HG03066 (cell line): Measurements from ENCODE around the gene KLHL17.

ENCODE experiments used
- ATAC-seq: cut with Tn5 transposase; IDR thresholded peaks from one replicate; pipeline ENCODE4 v1.9.1; 2021; ENCODE audit warnings: low read depth; ENCODE audit not compliant: unreplicated experiment

The KLHL17 gene

DNA sequence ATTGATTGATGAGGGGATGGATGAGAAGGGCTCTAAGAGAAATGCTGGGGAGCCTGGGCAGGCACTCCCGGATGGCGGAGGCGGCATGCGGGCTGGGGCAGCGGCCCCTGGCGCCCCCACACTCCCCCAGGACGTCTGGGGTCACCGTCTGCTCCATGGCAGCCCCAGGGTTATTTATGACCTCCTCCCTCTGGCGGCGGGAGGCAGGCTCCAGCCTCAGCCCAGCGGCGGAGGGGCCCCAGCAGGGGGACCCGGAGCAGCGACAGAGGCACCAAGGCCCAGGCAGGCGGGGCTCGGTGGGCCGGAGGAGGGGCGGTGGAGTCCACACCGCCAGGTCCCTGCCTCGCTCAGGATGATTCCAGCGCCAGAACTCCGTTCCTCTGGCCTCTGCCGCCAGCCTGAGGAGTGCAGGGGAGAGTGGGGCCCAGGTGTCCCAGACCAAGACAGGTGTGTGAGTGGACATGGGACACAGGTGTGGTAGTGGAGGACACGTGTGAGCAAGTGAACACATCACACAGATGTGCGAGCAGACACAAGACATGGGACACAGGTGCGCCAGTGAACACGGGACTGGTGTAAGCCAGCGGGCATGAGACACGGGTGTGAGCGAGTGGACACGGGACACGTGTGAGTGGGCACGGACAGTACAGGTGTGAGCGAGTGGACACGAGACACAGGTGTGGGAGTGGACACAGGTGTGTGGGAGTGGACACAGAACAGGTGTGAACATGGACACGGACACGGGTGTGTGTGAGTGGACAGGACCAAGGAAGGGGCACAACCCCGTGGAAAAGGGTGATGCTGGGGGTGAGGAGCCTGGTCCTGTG, 39.2 kb upstream of the KLHL17 start:
- ATAC-seq: no peak

DNA sequence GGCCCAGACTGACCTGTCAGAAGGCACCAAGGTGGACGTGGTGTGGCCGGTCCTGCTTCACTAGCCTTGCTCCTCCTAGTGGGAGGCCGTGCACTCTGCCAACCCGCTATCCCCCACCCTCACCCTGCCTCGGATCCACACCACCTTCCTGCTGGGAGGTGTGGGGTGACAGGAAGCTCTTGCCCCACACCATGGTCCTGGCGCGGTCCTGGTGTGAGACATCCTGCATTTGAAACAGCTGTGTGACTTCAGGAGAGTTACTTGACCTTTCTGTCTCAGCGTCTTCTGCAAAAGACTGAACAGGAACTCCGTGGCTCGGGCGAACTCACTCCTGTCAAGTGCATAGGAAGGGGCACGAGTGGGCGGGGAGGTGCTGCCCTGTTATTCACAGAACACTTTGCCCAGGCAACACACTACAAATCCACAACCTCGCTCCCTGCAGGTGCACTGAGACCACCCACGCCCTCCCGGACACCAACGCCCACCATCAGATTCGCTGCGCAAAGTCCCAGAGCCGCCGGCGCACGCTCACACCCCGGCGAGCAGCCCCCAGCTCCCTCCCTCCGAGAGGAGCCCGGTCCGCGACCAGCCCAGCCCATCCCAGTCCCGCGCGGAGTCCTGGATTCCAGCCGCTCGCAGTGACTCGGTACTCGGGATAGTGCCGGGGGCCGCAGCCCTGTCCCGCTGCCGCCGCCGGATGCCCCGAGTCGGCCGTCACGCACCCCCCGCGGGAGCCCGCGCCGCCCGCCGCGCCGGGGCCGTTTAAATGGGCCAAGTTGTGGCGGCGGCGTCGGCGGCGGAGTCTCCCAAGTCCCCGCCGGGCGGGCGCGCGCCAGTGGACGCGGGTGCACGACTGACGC, 37.0 kb upstream of the KLHL17 start, which contains the start of gene SAMD11:
SAMD11 (plus strand) TSS at position 793 of the 860 bp plus-strand sequence. CDS start 509 bp downstream, outside the sequence.
- ATAC-seq: no peak

DNA sequence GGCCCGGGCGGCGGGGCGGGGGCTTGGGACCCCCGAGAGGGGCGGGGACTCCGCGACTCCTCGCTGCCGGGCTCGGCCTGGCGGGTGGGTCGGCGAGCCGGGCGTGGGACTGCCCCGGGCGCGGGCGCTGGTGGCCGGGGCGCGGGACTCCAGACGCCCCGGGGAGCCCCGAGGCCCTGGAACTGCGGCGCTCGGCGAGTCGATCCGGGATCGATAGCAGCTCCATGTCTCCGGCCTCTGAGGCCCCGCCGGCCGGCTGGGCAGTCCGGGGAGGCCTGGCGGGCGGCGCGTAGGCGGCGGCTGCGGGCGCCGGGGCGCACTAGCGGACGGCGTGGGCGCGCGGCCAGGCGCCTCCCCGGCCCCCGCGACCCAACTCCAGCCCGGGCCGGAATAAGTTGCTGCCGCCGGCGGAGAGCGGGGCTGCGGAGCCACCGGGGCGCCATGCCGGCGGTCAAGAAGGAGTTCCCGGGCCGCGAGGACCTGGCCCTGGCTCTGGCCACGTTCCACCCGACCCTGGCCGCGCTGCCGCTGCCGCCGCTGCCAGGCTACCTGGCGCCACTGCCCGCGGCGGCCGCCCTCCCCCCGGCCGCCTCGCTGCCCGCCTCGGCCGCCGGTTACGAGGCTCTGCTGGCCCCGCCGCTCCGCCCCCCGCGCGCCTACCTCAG, 36.3 kb upstream of the KLHL17 start:
- no peak for ATAC-seq

DNA sequence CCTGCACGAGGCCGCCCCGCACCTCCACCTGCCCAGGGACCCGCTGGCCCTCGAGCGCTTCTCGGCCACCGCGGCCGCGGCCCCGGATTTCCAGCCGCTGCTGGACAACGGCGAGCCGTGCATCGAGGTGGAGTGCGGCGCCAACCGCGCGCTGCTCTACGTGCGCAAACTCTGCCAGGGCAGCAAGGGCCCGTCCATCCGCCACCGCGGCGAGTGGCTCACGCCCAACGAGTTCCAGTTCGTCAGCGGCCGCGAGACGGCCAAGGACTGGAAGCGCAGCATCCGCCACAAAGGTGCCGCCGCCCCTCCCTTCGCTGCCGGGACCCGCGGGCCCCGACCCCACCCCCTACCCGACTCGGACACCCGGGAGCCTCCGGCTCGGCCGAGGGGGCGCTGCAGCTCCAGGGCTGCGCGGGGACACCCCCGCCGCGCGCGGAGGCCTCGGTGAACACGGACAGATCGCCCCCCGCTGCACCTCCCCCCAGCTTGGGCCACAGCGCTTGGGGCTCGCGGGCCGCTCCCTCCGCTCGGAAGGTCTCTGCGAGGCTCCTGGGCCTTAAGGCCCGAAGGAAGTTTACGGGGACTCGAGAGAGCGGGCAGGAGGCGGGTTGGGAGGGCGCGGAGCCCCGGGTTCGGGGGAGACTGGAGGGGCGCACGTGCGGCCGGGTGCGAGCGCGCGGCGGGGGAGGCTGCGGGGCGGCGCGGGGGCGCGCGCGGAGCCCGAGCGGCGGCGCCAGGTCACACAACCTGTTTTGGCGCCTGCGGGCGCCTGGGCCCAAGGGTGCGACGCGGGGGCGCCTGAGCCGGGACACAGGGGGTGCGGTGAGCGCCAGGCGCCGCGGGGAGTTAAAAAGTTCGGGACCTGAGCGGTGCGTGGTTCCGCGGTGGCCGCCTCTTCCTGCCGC, 35.5 kb upstream of the KLHL17 start:
- no peak for ATAC-seq

DNA sequence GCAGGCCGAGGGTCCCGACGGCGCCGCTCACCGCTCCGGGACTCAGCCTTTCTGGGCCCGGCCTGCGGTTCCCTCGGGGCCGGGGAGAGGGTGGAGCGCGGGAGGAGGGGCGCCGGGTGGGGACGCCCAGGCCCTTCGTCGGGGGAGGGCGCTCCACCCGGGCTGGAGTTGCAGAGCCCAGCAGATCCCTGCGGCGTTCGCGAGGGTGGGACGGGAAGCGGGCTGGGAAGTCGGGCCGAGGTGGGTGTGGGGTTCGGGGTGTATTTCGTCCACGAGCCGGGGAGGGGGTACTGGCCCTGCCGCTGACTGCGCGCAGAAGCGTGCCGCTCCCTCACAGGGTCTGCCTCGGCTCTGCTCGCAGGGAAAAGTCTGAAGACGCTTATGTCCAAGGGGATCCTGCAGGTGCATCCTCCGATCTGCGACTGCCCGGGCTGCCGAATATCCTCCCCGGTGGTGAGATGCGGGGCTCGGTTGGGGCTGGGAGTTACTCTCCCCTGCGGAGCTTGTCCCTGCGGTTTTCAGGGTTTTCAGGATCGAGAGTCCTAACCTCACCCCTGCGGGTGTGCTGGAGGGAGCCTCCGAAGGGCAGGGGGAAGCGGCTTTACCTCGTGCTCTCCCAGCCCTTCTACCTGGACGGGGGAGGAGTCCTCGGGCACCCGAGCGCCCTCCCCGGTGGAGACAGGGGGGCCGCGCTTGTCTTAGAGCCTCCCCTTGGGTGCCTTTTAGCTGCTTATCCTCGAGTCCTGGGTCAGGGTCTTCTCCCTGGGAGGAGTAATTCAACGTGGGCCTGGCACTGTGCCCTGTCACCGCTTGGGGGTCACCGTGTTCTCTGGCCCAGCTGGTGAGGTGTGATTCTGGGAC, 34.6 kb upstream of the KLHL17 start:
- ATAC-seq: no peak

DNA sequence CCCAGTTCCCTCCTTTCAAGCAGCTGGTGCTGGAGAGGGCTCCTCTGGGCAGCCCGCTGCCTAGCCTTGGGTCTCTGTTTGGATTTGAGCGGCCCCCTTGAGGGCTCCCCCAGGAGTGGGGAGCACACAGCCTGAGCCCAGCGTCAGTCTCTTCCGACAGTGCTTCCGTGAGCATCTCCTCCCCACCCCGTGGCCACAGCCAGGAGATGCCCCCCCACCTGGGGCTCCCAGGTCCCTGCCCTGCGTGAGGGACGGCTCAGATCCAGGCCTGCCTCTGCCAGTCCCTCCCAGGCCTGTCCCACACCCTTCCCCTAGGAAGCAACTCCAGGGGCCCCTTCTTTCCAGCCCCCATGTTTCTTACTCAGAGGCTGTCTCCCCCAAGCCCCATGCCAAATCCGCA, 33.1 kb upstream of the KLHL17 start:
- ATAC-seq: no peak

DNA sequence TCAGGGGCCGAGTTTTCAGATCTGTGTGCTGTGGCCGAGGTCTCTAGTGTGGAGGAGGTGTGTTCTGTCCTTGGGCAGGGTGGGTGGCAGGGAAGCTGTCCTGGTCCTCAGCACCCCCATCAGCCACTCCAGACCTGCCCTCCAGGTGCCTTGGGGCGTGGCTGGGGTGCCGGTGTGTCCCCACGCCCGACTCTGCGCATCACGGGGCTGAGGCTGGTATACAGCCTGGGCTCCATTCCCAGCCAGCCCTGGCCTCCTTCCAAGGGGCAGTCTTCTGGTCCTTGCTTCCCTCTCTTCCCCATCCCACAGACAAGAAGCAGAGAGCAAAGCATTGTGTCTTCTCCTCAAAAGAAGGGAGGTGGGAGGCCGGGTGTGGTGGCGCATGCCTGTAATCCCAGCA, 32.6 kb upstream of the KLHL17 start:
- ATAC-seq: no peak

DNA sequence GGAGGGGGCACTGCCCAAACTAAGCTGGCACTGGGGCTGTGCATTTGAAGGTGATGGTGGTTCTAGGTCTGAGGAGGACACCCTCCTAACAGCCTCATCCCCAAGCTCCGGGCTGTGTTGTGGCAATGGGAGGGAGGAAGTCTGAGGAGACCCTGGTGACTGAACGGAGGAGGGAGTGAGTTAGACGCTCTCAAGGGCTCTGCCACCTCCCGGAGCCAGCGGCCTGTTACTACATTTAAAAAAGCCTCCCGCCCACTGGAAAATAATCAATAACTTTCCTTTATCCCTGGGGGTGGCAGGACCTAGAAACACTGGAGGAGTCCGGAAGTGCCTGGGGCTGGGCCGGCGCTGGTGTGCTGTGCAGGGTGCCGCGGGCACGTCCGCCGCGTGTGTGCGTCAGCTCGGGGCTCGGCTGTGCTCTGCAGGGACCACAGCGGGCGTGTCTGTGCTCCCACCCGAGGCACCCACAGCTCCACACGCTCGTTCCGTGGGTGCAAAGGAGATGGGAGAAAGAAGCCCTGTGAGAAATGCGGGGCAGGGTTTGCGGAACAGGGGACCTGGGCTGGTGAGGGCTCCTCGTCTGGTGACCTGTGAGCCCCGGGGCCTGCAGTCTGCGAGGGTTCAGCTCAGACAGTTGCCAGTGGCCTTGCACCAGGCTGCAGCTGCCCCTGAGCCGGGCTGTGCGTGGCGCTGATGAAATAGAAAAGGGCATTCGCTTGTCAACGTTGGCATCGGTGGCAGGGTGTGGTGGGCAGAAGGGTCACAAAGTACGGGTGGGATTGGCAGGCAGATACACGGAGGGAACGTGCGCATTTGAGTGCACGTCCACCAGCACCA, 31.3 kb upstream of the KLHL17 start:
- ATAC-seq: no peak

DNA sequence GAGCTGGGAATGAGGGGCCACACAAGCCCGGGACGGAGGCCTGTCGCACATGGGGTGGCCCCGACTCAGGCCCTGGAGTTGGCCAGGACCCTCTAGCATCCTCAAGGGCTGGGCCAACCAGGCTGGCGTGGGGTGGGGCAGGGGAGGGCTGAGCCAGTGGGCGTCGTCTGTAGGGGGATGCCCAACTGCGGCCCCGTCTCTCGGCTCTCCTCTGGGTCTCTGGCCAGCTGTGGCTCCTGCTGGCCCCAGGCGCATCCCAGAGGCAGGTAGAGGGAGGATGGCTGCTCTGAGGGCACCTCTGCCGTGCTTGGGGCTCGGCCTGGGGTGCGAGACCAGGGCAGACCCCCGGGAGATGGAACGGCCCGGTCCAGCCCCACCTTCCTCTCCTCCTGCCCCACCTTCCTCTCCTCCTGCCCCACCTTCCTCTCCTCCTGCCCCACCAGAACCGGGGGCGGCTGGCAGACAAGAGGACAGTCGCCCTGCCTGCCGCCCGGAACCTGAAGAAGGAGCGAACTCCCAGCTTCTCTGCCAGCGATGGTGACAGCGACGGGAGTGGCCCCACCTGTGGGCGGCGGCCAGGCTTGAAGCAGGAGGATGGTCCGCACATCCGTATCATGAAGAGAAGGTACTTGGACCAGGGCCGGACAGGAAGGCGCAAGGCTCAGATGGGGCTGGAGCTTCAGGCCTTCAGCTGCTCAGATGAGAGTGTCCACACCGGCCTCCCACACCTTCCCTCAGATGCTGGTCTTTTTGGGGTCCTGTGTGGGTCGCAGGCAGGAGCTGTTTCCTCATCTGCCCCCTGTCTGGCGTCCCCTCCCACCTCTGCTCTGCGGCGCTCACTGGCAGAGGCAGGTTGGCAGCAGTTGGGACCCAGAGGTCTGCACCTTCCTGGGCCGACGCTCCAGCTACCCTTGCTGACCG, 30.4 kb upstream of the KLHL17 start:
- ATAC-seq: no peak

DNA sequence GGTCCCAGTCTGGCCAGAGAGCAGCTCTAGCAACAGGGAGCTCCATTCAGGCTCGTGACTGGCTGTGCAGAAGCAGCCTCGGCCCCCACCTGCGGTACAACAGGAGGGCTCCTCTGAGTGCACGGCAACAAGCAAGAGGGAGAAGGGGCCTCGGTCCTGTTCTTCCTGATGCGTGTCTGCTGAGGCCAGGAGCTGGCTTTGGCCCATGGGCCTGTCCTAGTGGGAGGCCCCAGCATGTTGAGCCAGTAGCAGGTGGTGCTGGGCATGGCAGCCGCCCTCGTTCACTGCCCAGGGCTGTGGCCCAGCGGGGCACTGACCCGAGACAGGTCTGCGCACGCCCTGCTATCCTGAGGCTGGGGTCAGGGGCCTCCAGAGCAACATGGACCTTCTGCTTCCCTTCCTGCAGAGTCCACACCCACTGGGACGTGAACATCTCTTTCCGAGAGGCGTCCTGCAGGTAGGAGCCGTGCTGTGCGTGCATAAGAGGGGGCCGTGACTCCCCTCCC, 29.7 kb upstream of the KLHL17 start:
- ATAC-seq: no peak

DNA sequence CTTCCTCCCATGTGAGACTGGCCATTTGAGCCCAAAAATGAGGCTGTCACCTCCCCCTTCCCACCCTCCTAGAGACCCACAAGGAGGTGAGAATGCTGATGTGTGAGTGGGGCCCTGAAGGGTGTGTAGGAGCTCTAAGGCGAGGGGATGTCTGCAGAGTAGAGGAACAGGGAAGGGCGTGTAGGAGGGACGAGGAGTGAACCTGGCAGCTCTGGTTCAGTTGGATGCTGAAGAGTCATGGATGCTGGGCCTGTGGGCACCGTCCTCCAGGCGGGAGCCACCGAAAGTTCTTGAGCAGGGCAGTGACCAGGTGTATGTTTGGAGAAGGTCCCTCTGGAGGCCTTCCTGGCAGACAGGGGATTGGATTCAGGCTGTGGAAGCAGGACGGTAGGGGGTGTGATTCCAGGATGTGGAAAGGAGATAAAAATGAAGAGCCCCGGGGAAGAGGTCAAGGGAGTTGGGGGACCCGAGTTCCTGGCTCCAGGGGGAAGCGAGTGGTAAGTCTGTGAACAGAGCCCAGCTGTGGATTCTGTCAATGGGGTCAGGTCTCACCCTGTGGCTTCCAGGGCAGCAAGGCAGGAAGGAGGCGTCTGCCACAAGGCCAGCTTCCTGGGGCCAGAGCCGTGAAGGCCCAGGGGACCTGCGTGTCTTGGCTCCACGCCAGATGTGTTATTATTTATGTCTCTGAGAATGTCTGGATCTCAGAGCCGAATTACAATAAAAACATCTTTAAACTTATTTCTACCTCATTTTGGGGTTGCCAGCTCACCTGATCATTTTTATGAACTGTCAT, 28.8 kb upstream of the KLHL17 start:
- ATAC-seq: no peak

DNA sequence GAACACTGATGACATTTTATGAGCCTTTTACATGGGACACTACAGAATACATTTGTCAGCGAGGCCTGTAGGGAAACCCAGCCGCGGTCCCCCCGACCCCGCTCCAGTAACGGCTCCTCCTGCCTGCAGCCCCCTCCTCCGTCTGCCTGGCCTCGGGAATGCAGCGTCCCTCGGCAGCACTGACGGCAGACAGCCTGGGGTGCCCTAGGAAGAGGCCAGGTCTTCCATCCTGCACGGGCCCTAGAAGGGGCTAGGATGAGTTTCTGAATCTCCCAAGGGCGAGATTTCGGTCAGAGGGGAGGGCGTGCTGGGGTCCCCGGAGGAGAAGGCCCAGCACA, 28.2 kb upstream of the KLHL17 start:
- ATAC-seq: no peak

DNA sequence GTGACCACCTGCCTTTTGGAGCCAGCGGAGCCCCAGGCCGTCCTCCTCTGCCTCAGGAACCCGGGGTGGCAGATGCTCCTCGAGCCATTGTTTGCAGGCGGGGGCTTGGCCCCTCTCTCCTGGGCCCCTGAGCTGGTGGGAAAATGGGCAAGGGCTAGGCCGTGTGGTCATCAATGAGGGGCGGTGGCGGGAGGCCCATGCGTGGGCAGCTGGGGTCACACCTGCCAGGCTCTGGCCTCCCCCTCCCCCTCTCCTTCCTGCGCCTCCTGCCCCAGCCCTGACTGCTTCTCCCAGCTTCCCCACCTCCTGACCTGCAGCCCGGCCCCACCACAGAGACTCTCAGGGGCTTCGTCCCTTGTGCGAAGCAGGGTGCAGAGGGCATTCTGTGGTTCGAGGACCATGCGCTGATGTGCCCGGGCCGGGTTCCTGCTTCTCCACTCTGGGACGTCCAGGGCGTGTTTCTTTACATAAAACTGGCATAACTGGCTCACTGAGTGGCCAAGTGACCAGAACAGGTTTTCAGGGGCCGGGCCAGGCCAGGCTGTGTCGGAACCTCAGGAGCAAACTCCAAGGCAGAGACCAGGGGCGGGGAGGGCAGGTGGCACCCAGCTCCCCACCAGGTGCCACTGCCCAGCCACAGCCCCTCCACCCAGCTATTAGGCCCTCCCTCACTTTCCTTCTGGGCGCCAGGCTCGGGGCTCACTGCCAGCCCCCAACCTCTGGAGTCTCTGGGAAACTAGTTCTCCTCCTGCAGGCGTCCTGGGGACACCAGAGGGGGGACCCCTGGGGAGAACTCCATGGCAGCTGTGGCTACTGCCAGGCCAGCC, 27.4 kb upstream of the KLHL17 start:
- ATAC-seq: no peak

DNA sequence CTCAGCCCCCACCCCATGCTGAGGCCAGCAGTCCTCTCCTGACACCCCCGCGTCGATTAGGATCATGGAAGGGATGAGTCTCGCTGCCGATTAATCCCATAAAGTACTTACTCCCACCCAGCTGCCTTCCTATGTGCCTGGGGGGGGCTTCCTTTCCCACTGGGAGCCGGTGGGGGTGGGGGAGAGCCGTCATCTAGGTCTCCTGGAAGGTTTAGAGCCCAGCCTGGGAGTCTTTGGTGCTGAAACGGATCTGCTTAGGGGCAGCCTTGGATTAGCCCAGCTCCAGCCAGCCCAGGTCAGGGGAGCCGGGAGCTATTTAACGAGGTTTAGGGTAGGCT, 26.8 kb upstream of the KLHL17 start:
- ATAC-seq: no peak

DNA sequence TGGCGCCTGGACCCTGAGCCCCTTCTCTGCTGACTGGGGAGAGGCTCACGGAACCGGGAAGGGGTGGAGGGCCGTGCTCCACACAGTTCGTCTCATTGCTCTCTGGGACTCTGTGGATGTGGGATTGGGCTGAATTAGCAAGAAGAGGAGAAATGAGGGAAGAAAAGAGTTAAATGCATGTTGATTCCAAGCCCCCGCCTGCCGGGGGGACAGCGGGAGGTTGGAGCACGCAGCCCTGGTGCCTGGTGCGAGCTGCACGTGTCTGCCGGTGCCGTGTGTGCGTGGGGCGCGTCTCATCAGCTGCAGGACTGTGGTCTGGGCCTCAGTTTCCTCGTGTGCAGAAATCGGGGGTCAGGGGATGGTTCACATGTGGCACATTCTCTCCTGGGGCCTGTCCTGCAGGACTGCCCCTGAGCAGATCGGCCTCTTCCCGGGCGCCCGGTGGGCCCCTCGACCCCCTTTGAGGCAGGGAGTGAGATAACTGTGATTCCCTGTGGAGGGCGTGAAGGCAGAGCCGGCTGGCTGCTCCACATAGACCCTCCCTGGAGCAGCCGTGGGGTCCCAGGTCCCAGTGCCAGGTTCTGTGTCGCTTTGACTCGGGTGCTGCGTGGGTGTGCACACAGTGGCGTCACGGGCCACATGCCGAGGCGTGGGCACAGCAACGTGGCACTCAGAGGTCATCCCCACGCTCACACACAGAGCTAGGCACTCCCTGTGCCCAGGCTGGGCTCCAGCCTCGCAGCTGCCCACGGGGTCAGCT, 25.2 kb upstream of the KLHL17 start:
- no peak for ATAC-seq
